GM23338 (cell line): Measurements from ENCODE around the gene CDK16. TPM values are rescaled to one million over a fixed set of nuclear protein-coding genes. Genes with fewer than 3 reads are reported as not detected.

Experiments
- ATAC-seq: fragments of 200-7000 bp; cut with Tn5 transposase; 3 replicates; pipeline ENCODE4 v1.9.1; 2020
- DNase-seq: peaks from one replicate; pipeline ENCODE4 v3.0.0-alpha.2; 2015; ENCODE audit warnings: low spot score
- H2AFZ ChIP-seq: fragments of 200-600 bp; sonication (generic); 2 replicates; pipeline ENCODE4 v1.8.0; 2016; ENCODE audit warnings: antibody characterized with exemption, mild to moderate bottlenecking, moderate library complexity
- H3F3A ChIP-seq: fragments of 200-600 bp; sonication (generic); replicated peaks from 2 replicates; pipeline ENCODE4 v1.8.0; 2017; ENCODE audit warnings: antibody characterized with exemption, mixed run types, low read depth
- H3K27ac ChIP-seq: fragments of 200-600 bp; sonication (generic); 2 replicates; pipeline ENCODE4 v1.6.1; 2016; ENCODE audit warnings: low read depth
- H3K27me3 ChIP-seq: fragments of 200-600 bp; sonication (generic); 2 replicates; pipeline ENCODE4 v1.8.0; 2016; ENCODE audit warnings: mild to moderate bottlenecking, mixed run types, moderate library complexity; ENCODE audit not compliant: insufficient read depth
- H3K36me3 ChIP-seq: fragments of 200-600 bp; sonication (generic); 2 replicates; pipeline ENCODE4 v1.8.0; 2016; ENCODE audit warnings: mild to moderate bottlenecking; ENCODE audit not compliant: insufficient read depth
- H3K4me1 ChIP-seq: fragments of 200-600 bp; sonication (generic); 2 replicates; pipeline ENCODE4 v1.8.0; 2016; ENCODE audit warnings: mild to moderate bottlenecking, moderate library complexity; ENCODE audit not compliant: insufficient read depth
- H3K4me2 ChIP-seq: fragments of 200-600 bp; sonication (generic); 2 replicates; pipeline ENCODE4 v1.7.1; 2017; ENCODE audit warnings: mixed run types
- H3K4me3 ChIP-seq: fragments of 200-600 bp; sonication (generic); 2 replicates; pipeline ENCODE4 v1.6.1; 2016; ENCODE audit warnings: mixed run types
- H3K79me2 ChIP-seq: fragments of 200-600 bp; sonication (generic); replicated peaks from 2 replicates; pipeline ENCODE4 v1.8.0; 2017; ENCODE audit warnings: mild to moderate bottlenecking; ENCODE audit not compliant: insufficient read depth
- H3K9me2 ChIP-seq: fragments of 200-600 bp; sonication (generic); 2 replicates; pipeline ENCODE4 v1.8.0; 2017; ENCODE audit not compliant: insufficient read depth
- H4K20me1 ChIP-seq: fragments of 200-600 bp; sonication (generic); replicated peaks from 2 replicates; pipeline ENCODE4 v1.8.0; 2017; ENCODE audit warnings: mild to moderate bottlenecking; ENCODE audit not compliant: insufficient read depth
- H3K27ac Mint-ChIP-seq: 2 replicates; pipeline ENCODE4 v1.8.0; 2020; ENCODE audit warnings: inconsistent platforms, mild to moderate bottlenecking, moderate library complexity, mixed read lengths
- H3K27me3 Mint-ChIP-seq: 3 replicates; pipeline ENCODE4 v1.8.0; 2022; ENCODE audit warnings: low read depth, mild to moderate bottlenecking, moderate library complexity, mixed read lengths, inconsistent platforms; ENCODE audit not compliant: insufficient read depth, poor library complexity
- H3K36me3 Mint-ChIP-seq: 3 replicates; pipeline ENCODE4 v1.8.0; 2021; ENCODE audit warnings: low read depth, mild to moderate bottlenecking, inconsistent platforms, moderate library complexity, mixed read lengths
- H3K4me1 Mint-ChIP-seq: 3 replicates; pipeline ENCODE4 v1.8.0; 2020; ENCODE audit warnings: mild to moderate bottlenecking, inconsistent platforms, mixed read lengths
- H3K4me3 Mint-ChIP-seq: 3 replicates; pipeline ENCODE4 v1.8.0; 2021; ENCODE audit warnings: moderate library complexity, mild to moderate bottlenecking, inconsistent platforms, mixed read lengths
- H3K9me3 Mint-ChIP-seq: 3 replicates; pipeline ENCODE4 v1.8.0; 2020; ENCODE audit warnings: moderate library complexity, mild to moderate bottlenecking, inconsistent platforms, mixed read lengths
- CREB1 ChIP-seq: fragments of 250-450 bp; sonication (Bioruptor Pico); IDR thresholded peaks from 2 replicates; pipeline ENCODE4 v1.5.0; 2020; ENCODE audit warnings: low read depth, mild to moderate bottlenecking, moderate library complexity
- CTCF ChIP-seq, 2 experiments: fragments of 200-600 bp in 1 of 2; sonication (generic) in 1 of 2; conservative IDR thresholded peaks; 2 replicates each; pipeline versions ENCODE4 v1.5.1 to v1.6.1; 2016 to 2017; ENCODE audit warnings: antibody characterized with exemption in 2 of 2, low read depth in 2 of 2, mild to moderate bottlenecking in 2 of 2, moderate library complexity in 1 of 2
- EZH2 ChIP-seq: fragments of 200-600 bp; sonication (generic); IDR thresholded peaks from one replicate; pipeline ENCODE4 v1.8.0; 2017; ENCODE audit warnings: antibody characterized with exemption, mild to moderate bottlenecking, low read depth; ENCODE audit not compliant: unreplicated experiment
- EZH2phosphoT487 ChIP-seq: fragments of 200-600 bp; sonication (generic); IDR thresholded peaks from one replicate; pipeline ENCODE4 v1.8.1; 2018; ENCODE audit warnings: antibody characterized with exemption; ENCODE audit not compliant: unreplicated experiment
- JUNB ChIP-seq: IDR thresholded peaks from one replicate; pipeline ENCODE4 v1.6.1; 2016; ENCODE audit warnings: antibody characterized with exemption; ENCODE audit not compliant: unreplicated experiment
- NANOG ChIP-seq: IDR thresholded peaks from 2 replicates; pipeline ENCODE4 v1.6.1; 2016; ENCODE audit warnings: antibody characterized with exemption, borderline replicate concordance
- POLR2AphosphoS5 ChIP-seq: IDR thresholded peaks from 2 replicates; pipeline ENCODE4 v1.6.1; 2016; ENCODE audit warnings: antibody characterized with exemption, low read depth
- REST ChIP-seq: IDR thresholded peaks from one replicate; pipeline ENCODE4 v1.6.1; 2018; ENCODE audit warnings: antibody characterized with exemption; ENCODE audit not compliant: unreplicated experiment
- STAT1 ChIP-seq: IDR thresholded peaks from one replicate; pipeline ENCODE4 v1.6.1; 2016; ENCODE audit warnings: antibody characterized with exemption; ENCODE audit not compliant: unreplicated experiment
- ZNF114 ChIP-seq: fragments of 250-450 bp; sonication (Bioruptor Pico); IDR thresholded peaks from 2 replicates; pipeline ENCODE4 v1.5.0; 2020; ENCODE audit warnings: mild to moderate bottlenecking, moderate library complexity
- ZNF331 ChIP-seq: fragments of 250-450 bp; sonication (Bioruptor Pico); IDR thresholded peaks from 2 replicates; pipeline ENCODE4 v1.5.0; 2020; ENCODE audit warnings: low read depth, mild to moderate bottlenecking, moderate library complexity
- polyA plus RNA-seq: library from polyadenylated mRNA; unstranded; fragments of >200 nt; fragmentation: Nextera tagmentation; extraction: Ambion mirVana; gene quantifications from 2 replicates; pipeline ENCODE4 v1.2.1, GENCODE V29; 2016
- total RNA-seq: library from RNA; depleted of rRNA; stranded (reverse); fragments of >200 nt; shearing (Covaris generic); gene quantifications from 2 replicates; pipeline ENCODE4 v1.2.3, GENCODE V29; 2014
- TF ChIP-seq, protein P1 (sequence below): fragments of 250-450 bp; sonication (Bioruptor Pico); IDR thresholded peaks from 2 replicates; pipeline ENCODE4 v1.5.0; 2020; ENCODE audit warnings: mild to moderate bottlenecking, moderate library complexity
- TF ChIP-seq, protein P2 (sequence below): IDR thresholded peaks from 2 replicates; pipeline ENCODE4 v1.6.1; 2016; ENCODE audit warnings: antibody characterized with exemption

CDK16 gene
- total and polyA plus RNA-seq, 2 experiments from 2014 or later: 58.9 to 158 TPM

DNA sequence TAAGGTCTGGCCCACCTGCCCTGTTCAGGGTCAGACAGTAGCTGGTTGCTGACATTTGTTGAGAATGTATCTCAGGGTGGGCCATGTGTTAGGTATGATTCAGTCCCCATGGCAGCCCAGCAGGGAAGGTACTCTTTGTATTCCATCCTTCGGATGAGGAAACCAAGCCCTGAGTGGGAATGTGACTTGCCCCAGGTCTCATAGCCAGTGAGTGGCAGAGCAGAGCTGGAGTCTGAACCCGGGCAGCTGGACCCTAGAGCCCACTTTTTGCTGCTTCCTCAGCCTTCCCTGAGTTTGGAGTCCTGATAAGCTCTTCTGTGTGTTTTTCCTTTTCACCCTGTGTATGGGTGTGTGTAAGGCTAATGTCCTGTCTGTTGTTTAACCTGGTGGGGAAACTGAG, 46.5 kb upstream of the CDK16 start:
- no peaks in the 10 kb centered on the region for H4K20me1 ChIP-seq
- 0 out of 2 replicates have a peak, but pooled peaks cover 2% of the 10 kb centered on the region for H3K36me3 ChIP-seq
- no peaks in the 10 kb centered on the region for H3K4me1 ChIP-seq
- DNase-seq: no peak
- peaks cover 5% of the 10 kb centered on the region for H3K27me3 Mint-ChIP-seq
- no peak overlapping the region for H3K27ac Mint-ChIP-seq
- peaks cover 34% of the 10 kb centered on the region for H3K36me3 Mint-ChIP-seq
- H3K4me2 ChIP-seq: no peak overlapping the region
- ATAC-seq: no peak
- no peaks in the 10 kb centered on the region; the same call in 2 of the 3 replicates for H3K9me3 Mint-ChIP-seq
- no peak overlapping the region for H2AFZ ChIP-seq
- H3F3A ChIP-seq: no peaks in the 10 kb centered on the region
- no peak overlapping the region for H3K27ac ChIP-seq
- H3K9me2 ChIP-seq: no peaks in the 10 kb centered on the region
- no peak overlapping the region for H3K4me3 ChIP-seq
- no peak overlapping the region for H3K4me3 Mint-ChIP-seq
- no peaks in the 10 kb centered on the region for H3K27me3 ChIP-seq
- H3K79me2 ChIP-seq: peaks cover 4% of the 10 kb centered on the region; the same call in 1 of the 2 replicates
- H3K4me1 Mint-ChIP-seq: no peaks in the 10 kb centered on the region; the same call in 2 of the 3 replicates
- TF ChIP-seq EZH2phosphoT487: no peak
- no peak for TF ChIP-seq REST
- no peak for TF ChIP-seq JUNB
- TF ChIP-seq, protein P1, sequence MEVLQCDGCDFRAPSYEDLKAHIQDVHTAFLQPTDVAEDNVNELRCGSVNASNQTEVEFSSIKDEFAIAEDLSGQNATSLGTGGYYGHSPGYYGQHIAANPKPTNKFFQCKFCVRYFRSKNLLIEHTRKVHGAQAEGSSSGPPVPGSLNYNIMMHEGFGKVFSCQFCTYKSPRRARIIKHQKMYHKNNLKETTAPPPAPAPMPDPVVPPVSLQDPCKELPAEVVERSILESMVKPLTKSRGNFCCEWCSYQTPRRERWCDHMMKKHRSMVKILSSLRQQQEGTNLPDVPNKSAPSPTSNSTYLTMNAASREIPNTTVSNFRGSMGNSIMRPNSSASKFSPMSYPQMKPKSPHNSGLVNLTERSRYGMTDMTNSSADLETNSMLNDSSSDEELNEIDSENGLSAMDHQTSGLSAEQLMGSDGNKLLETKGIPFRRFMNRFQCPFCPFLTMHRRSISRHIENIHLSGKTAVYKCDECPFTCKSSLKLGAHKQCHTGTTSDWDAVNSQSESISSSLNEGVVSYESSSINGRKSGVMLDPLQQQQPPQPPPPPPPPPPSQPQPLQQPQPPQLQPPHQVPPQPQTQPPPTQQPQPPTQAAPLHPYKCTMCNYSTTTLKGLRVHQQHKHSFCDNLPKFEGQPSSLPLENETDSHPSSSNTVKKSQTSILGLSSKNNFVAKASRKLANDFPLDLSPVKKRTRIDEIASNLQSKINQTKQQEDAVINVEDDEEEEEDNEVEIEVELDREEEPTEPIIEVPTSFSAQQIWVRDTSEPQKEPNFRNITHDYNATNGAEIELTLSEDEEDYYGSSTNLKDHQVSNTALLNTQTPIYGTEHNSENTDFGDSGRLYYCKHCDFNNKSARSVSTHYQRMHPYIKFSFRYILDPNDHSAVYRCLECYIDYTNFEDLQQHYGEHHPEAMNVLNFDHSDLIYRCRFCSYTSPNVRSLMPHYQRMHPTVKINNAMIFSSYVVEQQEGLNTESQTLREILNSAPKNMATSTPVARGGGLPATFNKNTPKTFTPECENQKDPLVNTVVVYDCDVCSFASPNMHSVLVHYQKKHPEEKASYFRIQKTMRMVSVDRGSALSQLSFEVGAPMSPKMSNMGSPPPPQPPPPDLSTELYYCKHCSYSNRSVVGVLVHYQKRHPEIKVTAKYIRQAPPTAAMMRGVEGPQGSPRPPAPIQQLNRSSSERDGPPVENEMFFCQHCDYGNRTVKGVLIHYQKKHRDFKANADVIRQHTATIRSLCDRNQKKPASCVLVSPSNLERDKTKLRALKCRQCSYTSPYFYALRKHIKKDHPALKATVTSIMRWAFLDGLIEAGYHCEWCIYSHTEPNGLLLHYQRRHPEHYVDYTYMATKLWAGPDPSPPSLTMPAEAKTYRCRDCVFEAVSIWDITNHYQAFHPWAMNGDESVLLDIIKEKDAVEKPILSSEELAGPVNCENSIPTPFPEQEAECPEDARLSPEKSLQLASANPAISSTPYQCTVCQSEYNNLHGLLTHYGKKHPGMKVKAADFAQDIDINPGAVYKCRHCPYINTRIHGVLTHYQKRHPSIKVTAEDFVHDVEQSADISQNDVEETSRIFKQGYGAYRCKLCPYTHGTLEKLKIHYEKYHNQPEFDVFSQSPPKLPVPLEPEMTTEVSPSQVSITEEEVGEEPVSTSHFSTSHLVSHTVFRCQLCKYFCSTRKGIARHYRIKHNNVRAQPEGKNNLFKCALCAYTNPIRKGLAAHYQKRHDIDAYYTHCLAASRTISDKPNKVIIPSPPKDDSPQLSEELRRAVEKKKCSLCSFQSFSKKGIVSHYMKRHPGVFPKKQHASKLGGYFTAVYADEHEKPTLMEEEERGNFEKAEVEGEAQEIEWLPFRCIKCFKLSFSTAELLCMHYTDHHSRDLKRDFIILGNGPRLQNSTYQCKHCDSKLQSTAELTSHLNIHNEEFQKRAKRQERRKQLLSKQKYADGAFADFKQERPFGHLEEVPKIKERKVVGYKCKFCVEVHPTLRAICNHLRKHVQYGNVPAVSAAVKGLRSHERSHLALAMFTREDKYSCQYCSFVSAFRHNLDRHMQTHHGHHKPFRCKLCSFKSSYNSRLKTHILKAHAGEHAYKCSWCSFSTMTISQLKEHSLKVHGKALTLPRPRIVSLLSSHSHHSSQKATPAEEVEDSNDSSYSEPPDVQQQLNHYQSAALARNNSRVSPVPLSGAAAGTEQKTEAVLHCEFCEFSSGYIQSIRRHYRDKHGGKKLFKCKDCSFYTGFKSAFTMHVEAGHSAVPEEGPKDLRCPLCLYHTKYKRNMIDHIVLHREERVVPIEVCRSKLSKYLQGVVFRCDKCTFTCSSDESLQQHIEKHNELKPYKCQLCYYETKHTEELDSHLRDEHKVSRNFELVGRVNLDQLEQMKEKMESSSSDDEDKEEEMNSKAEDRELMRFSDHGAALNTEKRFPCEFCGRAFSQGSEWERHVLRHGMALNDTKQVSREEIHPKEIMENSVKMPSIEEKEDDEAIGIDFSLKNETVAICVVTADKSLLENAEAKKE (CRISPR knock-in tag): no peak
- no peak for TF ChIP-seq ZNF331 (CRISPR knock-in tag)
- no peak for TF ChIP-seq POLR2AphosphoS5
- TF ChIP-seq STAT1: no peak
- TF ChIP-seq ZNF114 (CRISPR knock-in tag): no peak
- TF ChIP-seq, protein P2, sequence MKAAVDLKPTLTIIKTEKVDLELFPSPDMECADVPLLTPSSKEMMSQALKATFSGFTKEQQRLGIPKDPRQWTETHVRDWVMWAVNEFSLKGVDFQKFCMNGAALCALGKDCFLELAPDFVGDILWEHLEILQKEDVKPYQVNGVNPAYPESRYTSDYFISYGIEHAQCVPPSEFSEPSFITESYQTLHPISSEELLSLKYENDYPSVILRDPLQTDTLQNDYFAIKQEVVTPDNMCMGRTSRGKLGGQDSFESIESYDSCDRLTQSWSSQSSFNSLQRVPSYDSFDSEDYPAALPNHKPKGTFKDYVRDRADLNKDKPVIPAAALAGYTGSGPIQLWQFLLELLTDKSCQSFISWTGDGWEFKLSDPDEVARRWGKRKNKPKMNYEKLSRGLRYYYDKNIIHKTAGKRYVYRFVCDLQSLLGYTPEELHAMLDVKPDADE: no peak
- TF ChIP-seq EZH2: no peak
- no peak for TF ChIP-seq NANOG
- TF ChIP-seq CTCF (conservative IDR thresholded peaks at IDR 0.05; ENCODE audit: low read depth in 2 of 2): no peak
- TF ChIP-seq CREB1: no peak
